ENCODE data around the gene BORA.
"Not testable (repeated sequence)": the region's sequence is repeated elsewhere in the genome, so short reads cannot be mapped to it uniquely, and the experiment has no call there.

Gene BORA

GRCh38 chr13:72727417-72728289, at the start of gene BORA, which contains the start of gene MZT1:
TSS of gene BORA (plus strand) at chr13:72727923. CDS start at chr13:72728941, 1,018 bp downstream.
TSS of gene MZT1 (minus strand) at chr13:72727629. CDS start at chr13:72727602, 27 bp downstream.
- peak; percentile 98 for DNase-seq (ENCODE audit: low read depth, low spot score)

GRCh38 chr13:72678312-72678711, 49.4 kb upstream of the BORA start:
- no peak for DNase-seq (ENCODE audit: low read depth, low spot score)

DNA sequence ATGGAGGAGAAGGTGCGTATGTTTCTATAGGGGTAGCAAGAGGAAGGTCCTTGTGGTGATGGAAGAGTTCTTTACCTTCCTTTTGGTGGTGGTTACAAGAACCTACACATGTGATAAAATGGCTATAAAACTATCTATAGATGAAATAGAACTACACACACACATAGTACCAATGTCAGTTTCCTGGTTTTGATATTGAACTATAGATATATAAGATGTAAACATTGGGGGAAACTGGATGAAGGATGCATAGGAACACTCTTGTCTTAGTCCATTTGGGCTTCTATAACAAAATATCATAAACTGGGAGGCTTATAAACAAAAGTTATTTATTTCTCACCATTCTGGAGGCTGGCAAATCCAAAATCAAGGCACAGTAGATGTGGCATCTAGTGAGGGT, 47.4 kb upstream of the BORA start:
- no peak for DNase-seq (ENCODE audit: low read depth, low spot score)

DNA sequence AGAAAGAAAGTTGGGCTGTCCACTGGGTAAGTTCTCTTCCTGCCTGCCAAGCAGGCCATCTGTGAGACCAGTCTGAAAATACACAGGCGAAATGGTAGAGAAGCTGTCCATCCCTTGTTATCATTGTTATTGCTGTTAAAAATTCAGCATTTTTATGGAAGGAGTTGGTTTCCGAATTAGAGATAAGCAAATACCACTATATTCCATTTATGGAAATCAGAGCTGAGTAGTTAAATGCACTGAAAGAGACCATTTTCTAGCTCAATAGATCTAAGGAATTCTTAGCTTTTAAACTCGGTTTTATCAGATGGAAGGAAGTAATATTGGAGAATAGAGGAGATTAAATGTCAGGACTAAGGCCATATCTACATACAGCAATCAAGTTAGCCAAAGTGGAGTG, 41.0 kb upstream of the BORA start:
- no peak for DNase-seq (ENCODE audit: low read depth, low spot score)

DNA sequence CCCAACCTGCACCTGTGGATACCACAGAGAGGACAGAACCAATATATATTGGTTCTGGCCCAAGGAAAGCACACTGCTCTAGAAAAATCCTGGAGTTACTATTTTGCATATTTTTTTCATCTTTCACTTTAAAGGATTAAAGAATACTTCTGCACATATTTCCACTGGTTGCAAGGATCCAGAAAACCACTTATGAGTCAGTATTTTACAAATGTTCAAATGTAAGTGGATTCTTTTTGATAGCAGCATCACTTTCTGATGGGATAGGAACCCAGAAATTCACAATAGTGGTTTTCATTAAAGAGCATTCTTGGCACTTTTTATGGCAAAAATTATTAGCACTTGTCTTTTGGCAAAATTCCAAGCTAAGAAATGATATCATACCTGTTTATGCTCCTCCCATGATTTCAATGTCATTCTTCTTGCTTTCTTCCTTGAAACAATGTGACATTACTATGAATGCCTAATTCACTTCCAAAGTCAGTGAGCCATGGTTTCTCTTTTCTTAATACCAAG, 38.5 kb upstream of the BORA start:
- no peak for DNase-seq (ENCODE audit: low read depth, low spot score)

GRCh38 chr13:72692884-72693514, 34.7 kb upstream of the BORA start:
- peak; percentile 55 for DNase-seq (ENCODE audit: low read depth, low spot score)

DNA sequence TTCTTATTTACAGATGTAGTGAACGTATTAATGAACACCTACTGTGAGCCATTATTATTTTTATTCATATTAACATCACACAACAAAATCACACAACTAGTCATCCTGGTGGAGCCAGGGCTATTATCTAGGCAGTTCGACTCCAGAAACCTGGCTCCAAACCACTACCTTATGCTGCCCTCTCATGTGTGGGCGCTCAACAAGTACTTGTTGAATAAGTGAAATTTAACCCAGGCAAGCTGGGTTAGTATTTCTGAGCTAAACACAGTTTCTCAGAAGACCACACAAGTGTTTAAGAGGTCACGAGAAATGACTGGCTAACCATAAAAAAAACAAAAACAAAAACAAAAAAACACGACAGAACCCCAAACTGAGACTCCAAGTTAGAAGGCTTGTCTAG, 33.9 kb upstream of the BORA start:
- DNase-seq (ENCODE audit: low read depth, low spot score): no peak

- peak; percentile 4 for DNase-seq (ENCODE audit: low read depth, low spot score)
Measured at GRCh38 chr13:72694314-72694713, 33.4 kb upstream of the BORA start.

GRCh38 chr13:72696579-72696978, 31.1 kb upstream of the BORA start:
- DNase-seq (ENCODE audit: low read depth, low spot score): no peak

DNA sequence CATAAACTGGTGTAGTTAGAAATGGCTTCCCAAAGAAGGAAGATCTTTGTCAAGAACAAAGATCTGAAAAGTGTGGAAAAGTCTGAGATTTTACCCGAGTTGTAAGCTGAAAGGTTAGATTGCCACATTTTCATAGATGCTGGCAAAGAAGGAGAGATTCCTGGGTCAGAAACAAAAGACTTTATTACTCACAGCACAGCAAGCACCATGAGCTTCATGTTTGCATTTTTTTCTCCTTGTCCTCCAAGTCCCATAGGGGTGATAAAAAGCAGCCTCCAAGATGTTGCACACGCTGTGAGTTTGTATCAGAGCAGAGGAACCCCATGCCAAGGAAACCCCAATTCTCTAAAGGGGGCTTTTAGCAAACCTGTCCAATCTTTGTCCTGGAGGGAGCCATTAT, 29.6 kb upstream of the BORA start:
- no peak for DNase-seq (ENCODE audit: low read depth, low spot score)

DNA sequence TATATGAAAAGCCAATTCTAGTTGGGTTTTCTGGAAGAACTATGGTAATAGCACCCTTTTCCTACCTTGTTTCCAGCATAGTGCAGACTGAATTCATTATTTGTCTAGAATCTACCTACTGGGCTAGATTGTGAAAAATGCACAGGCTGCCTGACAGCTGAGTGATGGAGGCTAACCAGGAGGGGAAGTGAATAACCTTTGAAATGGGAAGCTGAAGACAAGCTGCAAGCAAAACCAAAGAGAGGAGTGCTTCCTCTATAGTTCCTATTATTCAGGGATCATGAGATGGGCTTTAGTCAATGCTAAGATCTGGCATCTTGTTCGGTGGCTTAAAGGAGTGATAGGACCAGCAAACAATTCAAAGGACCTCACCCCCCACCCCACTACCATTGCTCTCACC, 27.2 kb upstream of the BORA start:
- no peak for DNase-seq (ENCODE audit: low read depth, low spot score)

- no peak for DNase-seq (ENCODE audit: low read depth, low spot score)
Measured at GRCh38 chr13:72716776-72717175, 10.9 kb upstream of the BORA start.

- DNase-seq (ENCODE audit: low read depth, low spot score): not testable (repeated sequence)
Measured at GRCh38 chr13:72726185-72726584, 1.5 kb upstream of the BORA start.

- DNase-seq (ENCODE audit: low read depth, low spot score): peak; percentile 22
Measured at GRCh38 chr13:72726726-72727416, 852 bp upstream of the BORA start.

DNA sequence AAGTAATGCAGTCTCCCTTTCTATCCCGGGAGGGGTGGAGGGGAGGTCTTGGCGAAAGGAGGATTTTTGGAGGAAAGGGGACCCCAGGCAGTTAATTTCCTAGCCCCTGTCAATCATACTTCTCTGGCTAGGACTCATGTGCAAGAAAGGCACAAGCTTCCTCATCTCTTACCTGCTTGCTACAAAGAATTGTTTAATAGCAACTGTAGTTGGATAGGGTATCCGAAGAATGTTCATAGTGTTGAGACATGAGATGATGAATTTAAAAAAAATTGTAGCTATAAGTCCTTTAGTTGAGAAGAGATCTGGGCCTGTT, 525 bp downstream of the BORA start:
- DNase-seq (ENCODE audit: low read depth, low spot score): no peak

DNA sequence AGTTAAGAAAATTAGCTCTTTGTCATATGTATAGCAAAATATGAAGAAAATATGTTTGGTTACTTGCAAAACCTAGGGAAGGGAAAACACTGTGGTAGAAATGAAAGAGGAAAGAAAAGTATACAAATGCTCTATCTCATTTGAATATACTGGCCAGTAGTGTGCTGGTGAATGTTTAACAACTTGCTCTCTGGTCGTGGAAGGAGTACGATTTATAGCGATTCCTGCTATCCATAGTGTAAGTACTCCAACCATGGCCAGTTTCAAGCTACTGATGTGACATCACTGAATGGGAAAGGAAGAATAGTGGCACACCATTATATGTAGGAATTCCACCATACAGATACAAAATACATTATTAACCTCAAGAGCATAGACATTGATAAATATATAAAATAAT, 9.3 kb downstream of the BORA start:
- DNase-seq (ENCODE audit: low read depth, low spot score): no peak

DNA sequence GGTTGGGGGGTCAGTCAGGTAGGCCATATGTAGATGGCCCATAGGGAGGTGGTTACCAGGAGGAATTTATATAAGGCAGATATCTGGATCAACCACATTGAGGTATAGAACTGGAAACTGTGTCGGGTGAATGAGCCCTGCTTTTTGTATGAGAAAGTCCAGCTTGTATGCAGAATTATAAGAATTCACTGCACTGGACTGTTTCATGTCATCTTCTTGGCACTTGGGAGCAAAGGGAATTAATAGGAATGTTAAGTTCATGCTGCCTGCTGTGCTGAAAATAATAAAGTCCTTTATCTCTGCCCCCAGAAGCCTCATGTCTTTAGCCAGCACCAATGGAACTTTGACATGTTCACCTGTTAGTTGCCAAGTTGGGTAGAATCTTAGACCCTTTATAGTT, 12.3 kb downstream of the BORA start:
- DNase-seq (ENCODE audit: low read depth, low spot score): no peak

DNA sequence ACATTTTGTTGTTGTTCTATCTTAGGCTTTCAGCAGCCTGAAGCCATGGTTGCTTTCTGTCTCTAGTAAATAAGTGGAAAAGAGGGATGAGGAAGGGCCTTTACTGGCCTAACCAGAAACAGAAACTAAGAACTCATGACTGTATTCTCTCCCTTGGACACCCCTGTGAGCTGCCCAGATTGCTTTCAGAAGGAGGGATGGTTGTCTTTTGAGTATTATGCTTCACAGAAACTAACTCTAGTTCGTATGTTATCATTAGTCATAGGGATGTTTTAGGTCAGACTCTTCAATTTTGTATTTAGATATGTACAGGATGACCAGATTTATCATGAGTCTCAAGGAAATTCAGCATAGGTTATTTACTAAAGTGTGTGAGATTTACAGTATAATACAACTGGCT, 17.5 kb downstream of the BORA start:
- DNase-seq (ENCODE audit: low read depth, low spot score): no peak

DNA sequence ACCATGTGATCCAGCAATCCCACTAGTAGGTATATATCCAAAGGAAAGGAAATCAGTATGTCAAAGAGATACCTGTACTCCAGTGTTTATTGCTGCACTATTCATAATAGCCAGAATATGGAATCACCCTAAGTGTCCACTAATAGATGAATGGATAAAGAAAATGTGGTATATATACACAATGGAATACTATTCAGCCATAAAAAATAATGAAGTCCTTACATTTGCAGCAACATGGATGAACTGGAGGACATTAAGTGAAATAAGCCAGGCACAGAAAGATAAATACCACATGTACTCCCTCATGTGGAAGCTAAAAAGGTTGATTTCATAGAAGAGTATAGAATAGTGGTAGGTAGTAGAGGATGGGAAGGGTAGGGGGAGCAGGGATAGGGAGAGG, 23.5 kb downstream of the BORA start:
- DNase-seq (ENCODE audit: low read depth, low spot score): no peak

DNA sequence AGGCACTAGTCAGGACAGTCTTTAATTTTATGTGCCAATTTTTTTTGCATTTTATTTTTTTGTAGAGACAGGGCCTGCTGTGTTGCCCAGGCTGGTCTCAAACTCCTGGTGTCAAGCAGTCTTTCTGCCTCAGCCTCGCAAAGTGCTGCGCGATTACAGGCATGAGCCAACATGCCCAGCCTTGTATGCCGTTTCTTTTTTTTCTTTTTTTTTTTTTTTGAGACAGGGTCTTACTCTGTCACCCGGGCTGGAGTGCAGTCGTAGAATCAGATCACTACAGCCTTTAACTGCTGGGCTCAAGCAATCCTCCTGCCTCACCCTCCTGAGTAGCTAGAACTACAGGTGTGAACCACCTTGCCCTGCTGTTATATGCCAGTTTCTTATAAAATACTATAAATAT, 26.4 kb downstream of the BORA start:
- no peak for DNase-seq (ENCODE audit: low read depth, low spot score)

DNA sequence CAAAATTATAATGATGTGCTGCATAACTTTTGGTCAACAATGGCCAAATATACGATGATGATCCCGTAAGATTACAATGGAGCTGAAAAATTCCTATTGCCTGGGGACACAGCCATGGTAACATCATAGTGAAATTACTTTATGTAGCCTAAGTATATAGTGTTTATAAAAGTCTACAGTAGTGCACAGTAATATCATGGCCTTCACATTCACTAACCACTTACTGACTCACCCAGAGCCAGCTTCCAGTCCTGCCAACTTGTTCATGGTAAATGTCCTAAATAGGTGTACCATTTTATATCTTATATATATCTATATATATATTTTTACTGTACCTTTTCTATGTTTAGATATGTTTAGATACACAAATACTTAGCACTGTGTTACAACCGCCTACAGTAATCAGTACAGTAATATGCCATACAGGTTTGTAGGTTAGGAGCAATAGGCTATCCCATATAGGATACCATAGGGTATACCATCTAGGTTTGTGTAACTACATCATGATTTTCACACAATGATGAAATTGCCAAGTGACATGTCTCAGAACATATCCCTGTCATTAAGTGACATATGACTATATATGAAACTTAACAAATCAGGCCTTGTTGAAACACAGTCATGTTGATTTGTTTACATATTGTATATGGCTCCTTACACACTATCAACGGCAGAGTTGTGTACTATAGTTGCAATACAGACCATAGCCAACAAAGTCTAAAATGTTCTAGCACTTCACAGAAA, 30.2 kb downstream of the BORA start:
- no peak for DNase-seq (ENCODE audit: low read depth, low spot score)

DNA sequence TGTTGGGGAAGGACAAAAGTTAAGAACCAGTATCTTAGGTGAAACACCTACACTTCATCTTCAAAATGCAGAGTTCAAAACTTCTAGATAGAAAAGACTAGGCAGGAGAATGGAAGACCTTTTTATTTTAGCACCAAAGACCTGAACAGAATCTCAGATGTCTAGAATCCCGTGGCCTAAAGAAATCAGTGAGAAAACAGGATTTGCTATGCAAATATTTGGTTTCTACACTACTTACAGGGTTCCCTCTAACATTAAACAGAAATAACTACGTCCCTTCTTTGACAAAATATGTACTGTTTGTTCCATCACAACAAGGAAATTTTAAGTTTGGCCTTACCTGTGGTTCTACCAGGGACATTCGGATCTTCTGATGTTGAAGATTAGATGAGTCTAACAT, 32.5 kb downstream of the BORA start:
- DNase-seq (ENCODE audit: low read depth, low spot score): no peak

All from ELF-1 (cell line).